Stomach (tissue), 4 donors: ENCODE data around the gene HAND2.

Source experiments
- CTCF ChIP-seq, 7 experiments: fragments of 450-650 bp in 4 of 7; fragments of 200-600 bp in 3 of 7; sonication (generic) in 3 of 7; IDR thresholded peaks; one replicate each; pipeline ENCODE4 v1.5.1; 2016 to 2019; ENCODE audit warnings: antibody characterized with exemption in 7 of 7, control low read depth in 2 of 7, mild to moderate bottlenecking in 1 of 7
- POLR2A ChIP-seq, 4 donors: fragments of 450-650 bp; IDR thresholded peaks; one replicate each; pipeline ENCODE4 v1.6.1; 2016; ENCODE audit warnings: antibody characterized with exemption in 4 of 4, control low read depth in 2 of 4, mild to moderate bottlenecking in 1 of 4, moderate library complexity in 1 of 4

GRCh38 chr4:173490256-173490655, 39.8 kb downstream of the HAND2 start:
- TF ChIP-seq CTCF (IDR thresholded peaks at IDR 0.05), result no peak
- TF ChIP-seq POLR2A (IDR thresholded peaks at IDR 0.05), result no peak
